PFSK-1 (cell line): ENCODE measurements around the gene ZNF99.

Experiments
- FOXP2 ChIP-seq: optimal IDR thresholded peaks from 2 replicates; pipeline ENCODE3; 2011; ENCODE audit warnings: borderline replicate concordance, control low read depth, inconsistent platforms; ENCODE audit not compliant: insufficient read depth; ENCODE audit errors: extremely low read length, extremely low read depth
- POLR2AphosphoS5 ChIP-seq: IDR thresholded peaks from 2 replicates; pipeline ENCODE4 v1.6.1; 2012; ENCODE audit warnings: low read depth, mild to moderate bottlenecking, control low read depth, low read length, moderate library complexity
- REST ChIP-seq, 2 experiments: IDR thresholded peaks; 2 replicates each; pipeline versions ENCODE4 v1.6.1 to v1.8.0; 2011 to 2012; ENCODE audit warnings: low read depth in 2 of 2, low read length in 2 of 2, control low read depth in 1 of 2, inconsistent platforms in 1 of 2, mild to moderate bottlenecking in 1 of 2, moderate library complexity in 1 of 2; ENCODE audit not compliant: insufficient read depth in 1 of 2
- TAF1 ChIP-seq: IDR thresholded peaks from 2 replicates; pipeline ENCODE4 v1.6.1; 2012; ENCODE audit warnings: low read length, control low read depth, borderline replicate concordance; ENCODE audit not compliant: insufficient read depth

DNA sequence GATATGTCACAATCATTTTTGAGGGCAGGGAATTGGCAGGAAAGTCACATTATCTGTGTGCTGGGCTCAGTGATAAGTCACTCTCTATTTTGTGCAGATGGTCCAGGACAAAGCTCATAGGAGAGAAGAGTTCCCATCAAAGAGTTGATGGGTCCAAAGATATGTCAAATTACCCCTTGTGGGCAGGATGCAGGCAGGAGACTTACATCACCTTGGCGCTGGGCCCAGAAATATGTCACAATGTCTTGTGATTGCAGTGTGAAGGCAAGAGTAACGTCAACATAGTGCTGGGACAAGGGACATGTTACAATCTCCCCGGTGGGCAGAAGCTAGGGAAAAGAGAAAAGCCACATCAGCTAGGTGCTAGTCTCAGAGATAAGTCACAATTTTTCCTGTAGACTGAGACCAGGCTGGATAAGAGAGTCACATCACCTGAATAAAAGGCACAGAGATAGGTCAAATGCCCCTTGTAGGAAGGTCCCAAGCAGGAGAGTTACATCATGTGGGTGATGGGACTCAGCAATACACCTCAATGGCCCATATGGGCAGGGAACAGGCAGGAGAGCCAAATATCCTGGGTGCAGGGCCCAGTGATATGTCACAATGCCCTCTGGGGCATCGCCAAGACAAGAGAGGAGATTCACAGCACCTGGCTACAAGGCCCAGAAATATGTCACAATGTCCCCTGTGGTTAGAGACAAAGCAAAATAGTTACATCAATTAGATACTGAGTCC is 47.9 kb downstream of the ZNF99 start:
- TF ChIP-seq POLR2AphosphoS5 (no peak), FOXP2 (no peak), REST (IDR thresholded peaks at IDR 0.05; ENCODE audit: insufficient read depth in 1 of 2, low read depth in 2 of 2, low read length in 2 of 2) (no peak), TAF1 (no peak)
